ENCODE results near the gene LRMDA.

LRMDA gene

DNA sequence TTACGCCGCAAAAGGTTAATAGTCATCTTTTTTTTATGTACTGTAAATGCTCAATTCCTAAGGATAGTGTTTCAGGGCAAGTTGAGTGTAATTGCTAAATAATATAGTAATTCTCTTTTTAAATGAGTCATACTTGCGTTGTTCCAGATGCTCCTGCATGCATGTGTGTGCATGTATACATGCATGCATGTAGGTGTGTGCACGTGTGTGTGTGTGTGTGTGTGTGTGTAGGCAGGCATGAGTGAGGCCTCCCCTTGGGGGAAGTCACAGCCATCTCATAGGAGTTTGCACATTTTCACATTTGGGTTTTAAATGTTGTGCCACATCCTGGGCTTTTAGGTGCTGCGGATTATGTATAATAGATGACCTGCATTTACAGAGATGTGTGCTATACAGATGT is 1110.4 kb downstream of the LRMDA start:
- Histone ChIP-seq H3K27ac (ENCODE audit: low read length) (no peak overlapping the region), H3K4me1 (ENCODE audit: control insufficient read depth, low read depth, low read length) (no peaks in the 10 kb centered on the region), H3K9ac (ENCODE audit: low read length) (no peak overlapping the region), H3K4me3 (ENCODE audit: low read length) (no peak overlapping the region), H3K27me3 (ENCODE audit: control insufficient read depth, insufficient read depth, low read length) (no peaks in the 10 kb centered on the region), H3K9me3 (ENCODE audit: control insufficient read depth, low read depth, low read length) (no peaks in the 10 kb centered on the region), H3K36me3 (ENCODE audit: control insufficient read depth, low read depth, low read length) (no peaks in the 10 kb centered on the region)

GRCh38 chr10:76542307-76542930 is 1111.0 kb downstream of the LRMDA start:
- H3K27me3 ChIP-seq (ENCODE audit: control insufficient read depth, insufficient read depth, low read length), result no peaks in the 10 kb centered on the region
- no peak overlapping the region for H3K9ac ChIP-seq (ENCODE audit: low read length)
- no peaks in the 10 kb centered on the region for H3K36me3 ChIP-seq (ENCODE audit: control insufficient read depth, low read depth, low read length)
- H3K4me3 ChIP-seq (ENCODE audit: low read length), result no peak overlapping the region
- H3K9me3 ChIP-seq (ENCODE audit: control insufficient read depth, low read depth, low read length), result no peaks in the 10 kb centered on the region
- no peaks in the 10 kb centered on the region for H3K4me1 ChIP-seq (ENCODE audit: control insufficient read depth, low read depth, low read length)
- no peak overlapping the region for H3K27ac ChIP-seq (ENCODE audit: low read length)

DNA sequence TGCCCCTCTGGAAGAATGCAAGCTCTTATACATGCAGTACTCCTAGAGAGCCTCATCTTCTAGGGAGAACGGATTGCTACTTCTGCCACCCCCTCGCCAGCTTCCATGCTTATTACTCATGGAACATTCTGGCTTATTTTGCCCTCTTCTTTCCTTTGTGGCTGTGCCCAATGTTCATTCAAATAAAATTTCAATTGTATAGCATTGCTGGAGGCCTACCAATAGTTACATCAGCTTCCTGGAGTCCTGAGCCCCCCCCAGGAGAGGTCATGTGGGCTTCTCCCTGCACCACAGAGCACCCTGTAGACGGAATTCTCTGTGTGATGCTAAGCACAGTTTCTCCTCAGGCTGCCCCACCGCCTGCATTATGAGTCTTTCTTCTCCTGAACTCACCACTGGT is 1112.2 kb downstream of the LRMDA start:
- no peaks in the 10 kb centered on the region for H3K9me3 ChIP-seq (ENCODE audit: control insufficient read depth, low read depth, low read length)
- H3K27ac ChIP-seq (ENCODE audit: low read length), result no peak overlapping the region
- H3K4me3 ChIP-seq (ENCODE audit: low read length), result no peak overlapping the region
- no peaks in the 10 kb centered on the region for H3K36me3 ChIP-seq (ENCODE audit: control insufficient read depth, low read depth, low read length)
- no peaks in the 10 kb centered on the region for H3K4me1 ChIP-seq (ENCODE audit: control insufficient read depth, low read depth, low read length)
- H3K9ac ChIP-seq (ENCODE audit: low read length), result no peak overlapping the region
- H3K27me3 ChIP-seq (ENCODE audit: control insufficient read depth, insufficient read depth, low read length), result no peaks in the 10 kb centered on the region

- no peaks in the 10 kb centered on the region for H3K9me3 ChIP-seq (ENCODE audit: control insufficient read depth, low read depth, low read length)
- no peak overlapping the region for H3K9ac ChIP-seq (ENCODE audit: low read length)
- no peak overlapping the region for H3K27ac ChIP-seq (ENCODE audit: low read length)
- H3K4me1 ChIP-seq (ENCODE audit: control insufficient read depth, low read depth, low read length), result no peaks in the 10 kb centered on the region
- H3K4me3 ChIP-seq (ENCODE audit: low read length), result no peak overlapping the region
- no peaks in the 10 kb centered on the region for H3K27me3 ChIP-seq (ENCODE audit: control insufficient read depth, insufficient read depth, low read length)
- no peaks in the 10 kb centered on the region for H3K36me3 ChIP-seq (ENCODE audit: control insufficient read depth, low read depth, low read length)
Observed at GRCh38 chr10:76544789-76545188, 1113.4 kb downstream of the LRMDA start.

GRCh38 chr10:76546411-76546810 is 1115.0 kb downstream of the LRMDA start:
- Histone ChIP-seq H3K4me3 (ENCODE audit: low read length) (no peak overlapping the region), H3K27me3 (ENCODE audit: control insufficient read depth, insufficient read depth, low read length) (no peaks in the 10 kb centered on the region), H3K4me1 (ENCODE audit: control insufficient read depth, low read depth, low read length) (no peaks in the 10 kb centered on the region), H3K27ac (ENCODE audit: low read length) (no peak overlapping the region), H3K36me3 (ENCODE audit: control insufficient read depth, low read depth, low read length) (no peaks in the 10 kb centered on the region), H3K9ac (ENCODE audit: low read length) (no peak overlapping the region), H3K9me3 (ENCODE audit: control insufficient read depth, low read depth, low read length) (no peaks in the 10 kb centered on the region)

GRCh38 chr10:76547352-76547972 is 1116.0 kb downstream of the LRMDA start:
- Histone ChIP-seq H3K27me3 (ENCODE audit: control insufficient read depth, insufficient read depth, low read length) (no peaks in the 10 kb centered on the region), H3K9ac (ENCODE audit: low read length) (no peak overlapping the region), H3K36me3 (ENCODE audit: control insufficient read depth, low read depth, low read length) (no peaks in the 10 kb centered on the region), H3K4me1 (ENCODE audit: control insufficient read depth, low read depth, low read length) (no peaks in the 10 kb centered on the region), H3K9me3 (ENCODE audit: control insufficient read depth, low read depth, low read length) (no peaks in the 10 kb centered on the region), H3K4me3 (ENCODE audit: low read length) (no peak overlapping the region), H3K27ac (ENCODE audit: low read length) (no peak overlapping the region)

GRCh38 chr10:76548716-76549115 is 1117.3 kb downstream of the LRMDA start:
- no peak overlapping the region for H3K4me3 ChIP-seq (ENCODE audit: low read length)
- no peaks in the 10 kb centered on the region for H3K9me3 ChIP-seq (ENCODE audit: control insufficient read depth, low read depth, low read length)
- H3K27ac ChIP-seq (ENCODE audit: low read length), result no peak overlapping the region
- H3K4me1 ChIP-seq (ENCODE audit: control insufficient read depth, low read depth, low read length), result no peaks in the 10 kb centered on the region
- H3K9ac ChIP-seq (ENCODE audit: low read length), result no peak overlapping the region
- H3K27me3 ChIP-seq (ENCODE audit: control insufficient read depth, insufficient read depth, low read length), result no peaks in the 10 kb centered on the region
- H3K36me3 ChIP-seq (ENCODE audit: control insufficient read depth, low read depth, low read length), result no peaks in the 10 kb centered on the region

- no peak overlapping the region for H3K4me3 ChIP-seq (ENCODE audit: low read length)
- no peaks in the 10 kb centered on the region for H3K27me3 ChIP-seq (ENCODE audit: control insufficient read depth, insufficient read depth, low read length)
- H3K4me1 ChIP-seq (ENCODE audit: control insufficient read depth, low read depth, low read length), result no peaks in the 10 kb centered on the region
Observed at GRCh38 chr10:76549171-76549570, 1117.7 kb downstream of the LRMDA start.

DNA sequence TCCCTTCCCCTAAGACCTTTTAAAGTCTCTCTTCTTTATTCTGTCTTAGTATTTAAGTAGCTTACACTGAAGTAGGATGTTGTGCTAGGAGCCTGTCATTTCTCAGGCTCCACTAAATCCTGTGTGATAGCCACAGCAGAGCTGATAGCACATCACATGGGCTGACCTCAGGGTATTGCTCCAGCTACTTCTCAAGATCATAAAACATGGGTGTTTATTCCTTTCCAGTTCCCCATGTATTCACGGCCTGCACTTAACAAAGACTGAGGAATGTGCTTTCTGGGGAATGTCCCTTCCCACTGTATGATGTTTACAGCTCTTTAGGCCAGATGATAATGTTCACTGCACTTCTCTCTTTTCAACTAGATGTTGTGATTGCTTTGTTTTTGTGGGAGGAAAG is 1119.4 kb downstream of the LRMDA start:
- Histone ChIP-seq H3K9me3 (ENCODE audit: control insufficient read depth, low read depth, low read length) (no peaks in the 10 kb centered on the region), H3K36me3 (ENCODE audit: control insufficient read depth, low read depth, low read length) (no peaks in the 10 kb centered on the region), H3K4me1 (ENCODE audit: control insufficient read depth, low read depth, low read length) (no peaks in the 10 kb centered on the region), H3K27me3 (ENCODE audit: control insufficient read depth, insufficient read depth, low read length) (no peaks in the 10 kb centered on the region), H3K4me3 (ENCODE audit: low read length) (no peak overlapping the region), H3K9ac (ENCODE audit: low read length) (no peak overlapping the region), H3K27ac (ENCODE audit: low read length) (no peak overlapping the region)

More at GRCh38 chr10:76549171-76549570, 1117.7 kb downstream of the LRMDA start:
- no peaks in the 10 kb centered on the region for H3K9me3 ChIP-seq (ENCODE audit: control insufficient read depth, low read depth, low read length)
- no peak overlapping the region for H3K9ac ChIP-seq (ENCODE audit: low read length)
- H3K27ac ChIP-seq (ENCODE audit: low read length), result no peak overlapping the region
- no peaks in the 10 kb centered on the region for H3K36me3 ChIP-seq (ENCODE audit: control insufficient read depth, low read depth, low read length)

- H3K4me1 ChIP-seq (ENCODE audit: control insufficient read depth, low read depth, low read length), result no peaks in the 10 kb centered on the region
- H3K27me3 ChIP-seq (ENCODE audit: control insufficient read depth, insufficient read depth, low read length), result no peaks in the 10 kb centered on the region
- H3K9me3 ChIP-seq (ENCODE audit: control insufficient read depth, low read depth, low read length), result no peaks in the 10 kb centered on the region
- no peak overlapping the region for H3K9ac ChIP-seq (ENCODE audit: low read length)
- H3K27ac ChIP-seq (ENCODE audit: low read length), result no peak overlapping the region
- H3K4me3 ChIP-seq (ENCODE audit: low read length), result no peak overlapping the region
- H3K36me3 ChIP-seq (ENCODE audit: control insufficient read depth, low read depth, low read length), result no peaks in the 10 kb centered on the region
Observed at GRCh38 chr10:76552091-76552873, 1120.9 kb downstream of the LRMDA start.

GRCh38 chr10:76553263-76554032 is 1122.0 kb downstream of the LRMDA start:
- Histone ChIP-seq H3K4me1 (ENCODE audit: control insufficient read depth, low read depth, low read length) (no peaks in the 10 kb centered on the region), H3K4me3 (ENCODE audit: low read length) (no peak overlapping the region)

More at GRCh38 chr10:76553263-76554032, 1122.0 kb downstream of the LRMDA start:
- Histone ChIP-seq H3K27me3 (ENCODE audit: control insufficient read depth, insufficient read depth, low read length) (no peaks in the 10 kb centered on the region), H3K9ac (ENCODE audit: low read length) (no peak overlapping the region), H3K36me3 (ENCODE audit: control insufficient read depth, low read depth, low read length) (no peaks in the 10 kb centered on the region), H3K9me3 (ENCODE audit: control insufficient read depth, low read depth, low read length) (no peaks in the 10 kb centered on the region), H3K27ac (ENCODE audit: low read length) (no peak overlapping the region)
